Ammon's horn (tissue), 1 donor: ENCODE measurements around the gene KCNA3.
"Not testable (repeated sequence)": the region's sequence is repeated elsewhere in the genome, so short reads cannot be mapped to it uniquely, and the experiment has no call there.

Experiments used
- DNase-seq: peaks from one replicate; pipeline ENCODE4 v3.0.0-alpha.2; 2016; ENCODE audit warnings: low spot score

The KCNA3 gene

GRCh38 chr1:110677526-110677925, 2.8 kb upstream of the KCNA3 start:
- DNase-seq = no peak

DNA sequence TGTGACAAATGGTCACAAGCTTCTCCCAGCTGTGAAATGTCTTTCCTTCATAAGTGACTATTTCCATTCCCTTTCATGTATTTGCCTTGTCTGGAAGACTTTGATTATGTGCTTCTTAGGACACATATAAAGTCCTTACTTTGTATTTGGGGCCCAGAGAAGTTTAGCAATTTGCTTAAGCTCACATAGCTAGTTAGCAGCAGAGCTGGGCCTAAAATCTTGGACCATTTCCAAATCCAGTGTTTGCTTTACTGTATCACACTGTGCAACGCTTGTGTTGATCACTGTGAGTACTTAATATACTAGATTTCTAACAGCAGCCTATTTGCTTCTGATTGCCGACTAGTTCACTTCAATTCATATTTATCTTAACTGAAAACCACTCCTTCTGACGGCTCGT, 2.2 kb upstream of the KCNA3 start:
- DNase-seq = no peak

DNA sequence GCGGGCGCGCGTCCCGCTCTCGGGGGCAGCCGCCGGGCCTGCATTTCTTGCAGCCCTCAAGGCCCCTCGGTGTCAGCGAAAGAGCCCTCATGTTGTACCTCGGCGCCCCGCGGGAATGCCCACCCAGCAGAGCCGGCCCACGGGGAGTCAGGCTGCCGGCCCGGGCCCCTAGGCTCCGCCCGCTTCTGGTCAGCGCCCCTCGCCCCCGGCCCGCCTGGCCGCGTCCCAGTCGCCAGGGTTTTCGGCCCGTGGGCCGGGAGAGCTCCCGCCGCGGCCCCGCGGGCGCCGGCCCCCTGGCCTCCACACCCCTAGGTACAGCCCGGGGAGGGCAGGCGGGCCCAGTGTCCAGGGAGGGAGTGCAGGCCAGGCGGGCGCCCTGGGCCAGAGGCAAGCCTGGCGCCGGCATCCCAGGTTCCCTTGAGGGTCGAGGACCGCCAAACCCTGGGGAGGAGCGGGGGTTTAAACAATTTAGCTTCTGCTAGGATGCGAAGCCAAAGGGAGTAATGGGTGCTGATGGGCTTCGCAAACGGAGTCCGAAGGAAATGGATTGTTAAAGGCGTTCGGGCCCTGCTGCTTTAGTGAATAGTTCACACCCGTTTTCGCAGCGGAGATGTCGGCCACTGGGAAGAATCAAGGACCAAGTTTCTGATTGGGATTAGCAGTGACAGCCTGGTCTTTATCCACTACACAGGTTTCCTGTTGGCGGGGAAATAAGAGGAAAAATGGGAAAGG, 486 bp upstream of the KCNA3 start:
- DNase-seq = no peak

DNA sequence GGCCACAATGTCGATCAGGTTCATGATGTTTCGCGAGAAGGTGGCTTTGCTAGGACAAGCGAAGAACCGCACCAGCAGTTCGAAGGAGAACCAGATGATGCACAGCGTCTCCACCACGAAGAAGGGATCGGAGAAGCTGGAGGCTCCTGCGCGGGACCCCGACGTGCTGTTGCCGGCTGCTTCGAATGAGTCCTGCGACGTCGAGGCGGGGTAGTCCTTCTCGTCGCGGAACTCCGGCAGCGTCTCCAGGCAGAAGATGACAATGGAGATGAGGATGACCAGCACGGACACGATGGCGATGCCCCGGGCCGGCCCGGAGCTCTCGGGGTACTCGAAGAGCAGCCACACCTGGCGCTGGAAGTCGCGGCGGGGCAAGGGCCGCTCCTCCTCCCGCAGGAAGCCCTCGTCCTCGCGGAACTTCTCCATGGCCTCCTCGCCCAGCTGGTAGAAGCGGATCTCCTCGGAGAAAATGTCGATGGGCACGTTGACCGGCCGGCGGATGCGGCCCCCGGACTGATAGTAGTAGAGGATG, 869 bp downstream of the KCNA3 start:
- no peak for DNase-seq

- DNase-seq = peak; percentile 9
Observed at GRCh38 chr1:110673197-110673701, 1.5 kb downstream of the KCNA3 start.

DNA sequence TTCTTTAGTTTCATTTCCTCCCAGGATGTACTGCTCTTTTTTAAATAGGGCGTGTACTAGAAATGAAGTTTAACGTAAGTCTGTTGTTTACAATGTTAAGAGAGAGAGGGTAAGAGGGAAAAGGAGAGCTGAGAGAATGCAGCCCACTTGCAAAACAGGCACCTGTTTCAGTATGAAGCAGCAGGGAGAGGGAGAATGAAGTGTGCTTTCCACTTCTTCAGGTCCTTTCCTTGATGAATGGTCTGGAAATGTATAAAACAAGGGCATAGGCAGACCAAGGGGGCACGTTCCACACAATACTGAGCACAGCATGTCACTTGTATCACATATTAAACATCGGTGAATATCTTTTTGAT, 2.0 kb downstream of the KCNA3 start:
- DNase-seq = peak; percentile 11

DNA sequence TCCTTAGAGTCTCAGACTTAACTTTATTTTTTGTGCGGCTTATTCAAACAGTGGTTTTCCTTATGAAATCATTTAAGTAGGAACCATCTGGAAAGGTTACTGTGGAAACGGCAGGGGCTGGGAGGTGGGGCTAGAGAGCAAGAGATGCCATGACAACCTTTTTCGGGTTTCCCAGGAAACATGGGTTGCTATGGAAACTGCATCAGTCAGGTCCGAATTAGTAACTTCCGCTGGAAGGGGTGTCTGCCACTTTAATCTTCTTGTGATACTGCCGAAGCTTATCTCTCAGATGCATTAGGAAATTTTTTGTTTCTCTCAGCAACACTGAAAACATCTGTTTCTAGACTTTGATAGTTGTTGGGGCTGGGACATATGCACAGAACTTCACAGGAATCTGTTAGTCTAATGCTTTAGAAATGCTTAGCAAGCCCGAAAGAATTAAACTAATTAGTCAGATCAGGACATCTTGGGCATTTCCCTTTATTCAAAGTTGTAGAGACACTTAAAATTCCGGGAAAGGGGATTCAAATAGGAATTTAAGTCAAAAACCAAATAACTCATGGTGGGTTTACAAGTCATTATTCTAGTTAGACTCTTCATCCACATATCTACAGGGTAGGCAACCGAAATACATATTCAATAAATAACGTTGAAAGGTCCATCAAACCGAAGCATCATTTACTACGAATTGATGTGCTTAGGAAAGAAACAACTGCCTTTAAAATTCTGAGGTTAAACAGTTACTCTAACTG, 2.6 kb downstream of the KCNA3 start:
- peak; percentile 81 for DNase-seq

- no peak for DNase-seq
Observed at GRCh38 chr1:110671361-110671760, 3.4 kb downstream of the KCNA3 start.

- peak; percentile 17 for DNase-seq
Observed at GRCh38 chr1:110668549-110668948, 6.2 kb downstream of the KCNA3 start.

DNA sequence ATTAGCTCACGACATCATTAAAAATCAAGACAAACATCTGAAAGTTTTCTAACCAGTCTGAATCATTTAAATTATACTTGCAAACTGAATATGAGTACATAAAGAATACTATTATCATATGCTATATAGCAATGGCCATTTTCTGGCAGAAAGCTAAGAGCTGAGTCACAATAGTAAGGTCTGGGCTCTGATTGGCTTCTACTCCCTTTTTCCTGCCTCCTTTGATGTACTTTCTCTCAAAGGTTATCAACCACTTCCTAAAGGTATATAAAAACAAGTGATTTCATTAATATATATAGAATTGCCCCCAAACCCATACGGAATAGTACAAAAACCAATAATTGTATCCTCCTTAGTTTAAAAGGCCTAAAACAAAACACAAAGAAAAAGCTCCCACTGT, 7.0 kb downstream of the KCNA3 start:
- DNase-seq = no peak

DNA sequence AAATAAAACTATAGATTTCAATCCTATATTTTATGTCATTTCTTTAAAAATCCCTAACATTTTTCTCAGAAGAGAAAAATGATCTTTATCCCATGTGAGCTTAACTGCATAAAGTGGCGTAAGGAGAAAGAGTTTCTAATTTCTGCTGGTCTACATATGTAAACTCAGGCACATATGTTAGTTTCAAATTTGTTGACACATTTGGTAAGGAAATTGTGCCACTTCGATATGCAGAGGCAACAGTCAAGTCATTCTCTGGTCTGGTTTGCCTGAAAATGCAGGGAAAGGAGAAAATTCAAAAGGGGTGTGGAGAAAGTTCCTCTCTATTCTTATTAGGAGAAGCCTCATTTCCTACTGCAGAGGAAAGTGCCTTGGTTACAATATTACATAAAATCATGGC, 11.5 kb downstream of the KCNA3 start:
- no peak for DNase-seq

- DNase-seq = not testable (repeated sequence)
Observed at GRCh38 chr1:110659559-110659958, 15.2 kb downstream of the KCNA3 start.

GRCh38 chr1:110657351-110657750, 17.4 kb downstream of the KCNA3 start:
- DNase-seq = no peak

- DNase-seq = no peak
Observed at GRCh38 chr1:110650609-110651008, 24.1 kb downstream of the KCNA3 start.

DNA sequence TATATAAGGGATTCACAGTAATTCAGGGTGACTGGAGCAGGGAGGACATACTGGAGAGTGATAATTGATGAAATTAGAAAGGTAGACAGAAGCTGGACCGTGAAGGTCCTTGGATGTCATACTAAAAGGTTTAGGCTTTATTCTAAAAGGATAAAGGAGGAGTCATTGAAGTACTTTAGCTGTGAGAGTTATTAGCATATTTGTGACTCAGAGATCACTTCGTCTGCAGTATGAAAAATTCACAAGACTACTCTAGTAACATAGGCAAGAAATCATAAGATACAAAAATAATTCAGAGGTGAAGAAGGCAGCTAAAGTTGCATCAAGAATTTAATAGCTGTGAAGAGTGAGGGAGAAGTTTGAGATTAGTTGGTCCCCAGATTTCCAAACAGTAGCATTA, 26.3 kb downstream of the KCNA3 start:
- DNase-seq = no peak

- no peak for DNase-seq
Observed at GRCh38 chr1:110647254-110647891, 27.4 kb downstream of the KCNA3 start.

DNA sequence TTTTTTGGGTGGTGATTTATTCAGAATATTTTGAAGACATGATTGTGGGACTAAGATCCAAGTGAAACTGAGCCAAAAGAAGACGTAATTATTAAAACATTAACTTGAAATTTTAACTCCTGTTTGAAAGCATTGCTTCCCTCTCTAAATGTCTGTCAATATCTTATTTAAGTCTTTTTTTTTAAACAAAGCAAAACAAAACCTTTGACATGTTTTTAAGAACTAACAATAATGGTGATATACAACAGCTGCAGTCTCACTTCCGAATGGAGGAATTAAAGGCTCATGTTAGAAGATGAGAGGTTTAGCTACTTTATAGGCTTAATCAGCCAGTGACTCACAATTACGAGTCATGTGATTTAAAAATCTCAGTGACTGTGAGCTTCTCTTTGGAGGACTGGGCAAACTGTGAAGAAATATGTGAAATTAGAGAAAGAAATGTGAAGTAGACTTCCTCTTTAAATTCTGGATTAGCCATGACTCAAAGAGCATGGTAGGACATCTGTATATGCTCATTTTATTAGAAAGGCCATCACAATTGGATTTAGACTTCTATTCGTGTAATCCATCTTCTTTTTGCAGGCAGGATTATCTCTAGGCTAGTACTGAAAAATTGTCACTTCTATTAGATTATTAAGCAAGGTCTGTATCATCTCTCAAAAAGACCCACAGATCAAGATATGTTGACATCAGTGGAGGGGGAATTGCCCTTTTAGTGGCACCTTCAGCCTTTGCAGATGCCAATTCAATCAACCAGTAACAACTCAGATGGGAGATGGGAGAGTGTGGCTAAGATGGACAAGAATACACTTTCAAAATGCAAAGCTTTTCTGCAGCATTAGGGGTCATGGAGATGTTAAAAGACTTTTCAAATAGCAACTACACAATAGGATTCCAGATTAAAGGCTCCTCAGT, 28.7 kb downstream of the KCNA3 start:
- no peak for DNase-seq

DNA sequence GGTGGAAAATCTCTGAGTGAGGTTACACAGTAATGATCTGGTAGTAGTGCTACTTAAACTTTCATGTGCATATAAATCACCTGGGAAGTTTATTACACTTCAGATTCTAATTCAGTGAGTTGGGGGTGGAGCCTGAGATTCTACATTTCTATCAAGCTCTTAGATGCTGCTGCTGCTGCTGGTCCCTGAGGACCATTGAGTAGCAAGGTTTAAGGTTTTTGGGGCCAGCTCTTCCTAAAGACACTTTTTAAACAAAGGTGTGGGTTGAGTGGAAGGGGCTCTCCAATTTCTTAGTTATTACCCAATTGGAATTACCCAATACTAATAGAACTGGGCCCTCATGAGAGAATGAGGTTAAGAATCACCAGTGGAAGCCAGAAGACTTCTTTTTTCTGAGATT, 29.5 kb downstream of the KCNA3 start:
- no peak for DNase-seq

GRCh38 chr1:110643879-110644472, 30.8 kb downstream of the KCNA3 start:
- DNase-seq = peak; percentile 29

DNA sequence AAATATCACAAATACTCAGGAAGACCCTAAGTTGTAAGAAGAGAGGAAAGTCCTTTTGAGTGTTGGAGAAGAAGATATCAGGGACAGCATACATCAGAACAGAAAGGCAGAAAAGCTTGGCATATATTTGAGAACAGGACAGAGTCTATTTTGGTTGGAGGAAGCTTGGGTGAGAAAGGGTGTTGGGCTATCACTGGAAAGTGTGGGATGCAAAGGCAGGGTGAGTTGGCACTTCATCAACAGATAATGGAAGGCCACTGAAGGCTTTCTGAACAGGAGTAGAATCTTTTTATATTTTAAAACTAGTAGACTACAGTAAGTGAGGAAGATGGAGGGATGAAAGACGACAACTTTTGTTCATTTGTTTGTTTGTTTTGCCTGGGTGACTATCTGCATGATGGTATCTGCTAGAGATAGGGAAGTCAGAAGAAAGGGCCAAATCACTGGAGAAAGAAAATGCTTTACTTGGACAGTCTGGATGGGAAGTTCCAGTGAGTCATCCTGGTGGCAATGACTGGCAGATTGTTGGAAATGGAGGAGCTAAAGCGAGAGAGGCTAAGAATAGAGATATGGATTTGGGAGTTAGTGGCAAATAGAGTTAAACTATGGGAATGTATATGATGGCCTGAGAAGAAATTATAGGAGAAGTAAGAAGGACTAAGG, 34.9 kb downstream of the KCNA3 start:
- DNase-seq = peak; percentile 18

- DNase-seq = peak; percentile 65
Observed at GRCh38 chr1:110638556-110638955, 36.2 kb downstream of the KCNA3 start.
